T-cell (primary cell): ENCODE results near the gene RTP5. TPM values are rescaled to one million over a fixed set of nuclear protein-coding genes. Genes with fewer than 3 reads are reported as not detected.

ENCODE experiments used
- ATAC-seq, 4 experiments: fragments of 200-7000 bp in 3 of 4; fragments of 150-1000 bp in 1 of 4; cut with Tn5 transposase; replicated peaks in 1 of 4; 1 replicate in 3 of 4; 2 replicates in 1 of 4; pipeline ENCODE4 v1.10.0; 2021; ENCODE audit warnings: moderate library complexity in 3 of 4, mild to moderate bottlenecking in 2 of 4, moderate number of reproducible peaks in 1 of 4
- CTCF ChIA-PET, 2 donors: fragments of 300-600 bp; sonication (Branson Sonifier 250); formaldehyde crosslinking; loops; one replicate each; lab custom pipeline; 2022; ENCODE audit warnings: antibody characterized with exemption in 2 of 2; lab: Charles Lee
- POLR2A ChIA-PET, 2 donors: fragments of 300-600 bp; sonication (Branson Sonifier 250); formaldehyde crosslinking; loops; one replicate each; lab custom pipeline; 2022; ENCODE audit warnings: antibody characterized with exemption in 2 of 2; lab: Charles Lee
- DNase-seq, 35 experiments: peaks; one replicate each; pipeline versions ENCODE4 v3.0.0 to v3.0.0-alpha.2; 2013 to 2023
- H3K27ac ChIP-seq: one replicate; pipeline ENCODE4 v1.5.1; 2013; ENCODE audit warnings: low read length
- H3K27me3 ChIP-seq, 2 experiments: replicated peaks in 1 of 2; 1 replicate in 1 of 2; 2 replicates in 1 of 2; pipeline versions ENCODE4 v1.6.1 to v1.7.0; 2013; ENCODE audit warnings: low read length in 1 of 2, mixed read lengths in 1 of 2; ENCODE audit not compliant: control insufficient read depth in 2 of 2, insufficient read depth in 2 of 2; ENCODE audit errors: extremely low read depth in 1 of 2
- H3K36me3 ChIP-seq, 2 donors: 1 replicate in 1 of 2; 2 replicates in 1 of 2; pipeline versions ENCODE4 v1.6.1 to v1.7.0; 2013; ENCODE audit warnings: low read length in 1 of 2; ENCODE audit not compliant: control insufficient read depth in 2 of 2, insufficient read depth in 1 of 2; ENCODE audit errors: extremely low read depth in 1 of 2
- H3K4me1 ChIP-seq, 2 experiments: 1 replicate in 1 of 2; 2 replicates in 1 of 2; pipeline versions ENCODE4 v1.6.1 to v1.7.0; 2013; ENCODE audit warnings: low read length in 2 of 2, mixed read lengths in 1 of 2; ENCODE audit not compliant: insufficient read depth in 2 of 2, control insufficient read depth in 1 of 2; ENCODE audit errors: extremely low read depth in 1 of 2
- H3K4me3 ChIP-seq, 2 donors: 1 replicate in 1 of 2; 2 replicates in 1 of 2; pipeline versions ENCODE4 v1.5.1 to v1.7.0; 2013; ENCODE audit warnings: mild to moderate bottlenecking in 2 of 2, low read length in 1 of 2, moderate library complexity in 1 of 2; ENCODE audit not compliant: control insufficient read depth in 1 of 2; ENCODE audit errors: extremely low read depth in 1 of 2
- H3K9me3 ChIP-seq: 2 replicates; pipeline ENCODE4 v1.7.0; 2013
- H3K27ac Mint-ChIP-seq, 2 donors: one replicate each; pipeline ENCODE4 v1.8.0; 2020 to 2021; ENCODE audit warnings: mild to moderate bottlenecking in 2 of 2, mixed read lengths in 2 of 2
- H3K27me3 Mint-ChIP-seq, 2 donors: one replicate each; pipeline ENCODE4 v1.8.0; 2021 to 2022; ENCODE audit warnings: mixed read lengths in 2 of 2
- H3K36me3 Mint-ChIP-seq: one replicate; pipeline ENCODE4 v1.8.0; 2021; ENCODE audit warnings: mixed read lengths
- H3K4me1 Mint-ChIP-seq, 3 donors: one replicate each; pipeline ENCODE4 v1.8.0; 2020 to 2022; ENCODE audit warnings: mixed read lengths in 3 of 3, mild to moderate bottlenecking in 1 of 3
- H3K4me3 Mint-ChIP-seq, 3 donors: one replicate each; pipeline ENCODE4 v1.8.0; 2020 to 2022; ENCODE audit warnings: mild to moderate bottlenecking in 3 of 3, mixed read lengths in 3 of 3, moderate library complexity in 3 of 3
- H3K9me3 Mint-ChIP-seq, 3 donors: one replicate each; pipeline ENCODE4 v1.8.0; 2020 to 2022; ENCODE audit warnings: mixed read lengths in 3 of 3
- WGBS: methylation state at CpG from one replicate; pipeline ENCODE4 v1.1.5; 2013; ENCODE audit warnings: missing lambda C conversion rate; ENCODE audit not compliant: insufficient coverage; 5-methylcytosine and 5-hydroxymethylcytosine counted together
- total RNA-seq, 35 experiments: library from RNA in 6 of 35; stranded (reverse) in 6 of 35; fragments of 120-200 nt in 1 of 35; gene quantifications; one replicate each; pipeline versions ENCODE4 v1.2.1 to v1.2.4 and lab custom pipeline; 2013 to 2026

The RTP5 gene
- total RNA-seq, 5 donors from 2014 or later (not counting 1 experiment from before 2014, with no cell fraction given): 0.26 to 1.4 (median 1.3) TPM

GRCh38 chr2:241888641-241889040, 19.1 kb downstream of the RTP5 start:
- peaks cover 10 to 36% of the 10 kb centered on the region in 2 donors for H3K36me3 ChIP-seq
- ChIA-PET CTCF (no interaction called here), POLR2A (no interaction called here)
- peaks cover 36 to 45% (median 41%) of the 10 kb centered on the region in 3 donors for H3K4me1 Mint-ChIP-seq
- H3K27me3 ChIP-seq: no peaks in the 10 kb centered on the region
- ATAC-seq: peak in 2 of 4 experiments; percentile 30 to 48
- H3K27ac Mint-ChIP-seq: peak overlapping the region; percentile 57
- no peaks in the 10 kb centered on the region for H3K27me3 Mint-ChIP-seq
- H3K4me3 Mint-ChIP-seq: peak overlapping the region in 1 of 3 donors; percentile 38
- no peak for DNase-seq
- 45% methylated on average over 2 of the region's 6 CpGs for WGBS
- peaks cover 0 to 10% of the 10 kb centered on the region in 2 experiments for H3K4me1 ChIP-seq
- H3K9me3 Mint-ChIP-seq: peaks cover 0 to 4% (median 0%) of the 10 kb centered on the region in 3 donors
- H3K27ac ChIP-seq: no peak overlapping the region
- H3K4me3 ChIP-seq: no peak overlapping the region
- peaks cover 28% of the 10 kb centered on the region for H3K36me3 Mint-ChIP-seq
- H3K9me3 ChIP-seq: no peaks in the 10 kb centered on the region

- POLR2A ChIA-PET: no interaction called here
- Mint-ChIP-seq H3K9me3 (peaks cover 0 to 4% (median 0%) of the 10 kb centered on the region in 3 donors), H3K4me3 (no peak overlapping the region), H3K27me3 (no peaks in the 10 kb centered on the region), H3K36me3 (peaks cover 24% of the 10 kb centered on the region), H3K4me1 (peaks cover 32 to 38% (median 35%) of the 10 kb centered on the region in 3 donors), H3K27ac (no peak overlapping the region)
- DNase-seq: no peak
- Histone ChIP-seq H3K9me3 (no peaks in the 10 kb centered on the region), H3K36me3 (peaks cover 8 to 21% of the 10 kb centered on the region in 2 donors), H3K27me3 (no peaks in the 10 kb centered on the region), H3K4me3 (no peak overlapping the region), H3K27ac (no peak overlapping the region), H3K4me1 (peaks cover 0 to 11% of the 10 kb centered on the region in 2 experiments)
- ATAC-seq: no peak
- CTCF ChIA-PET: no interaction called here
- WGBS: 94% methylated on average over 21 of the region's 29 CpGs
These were observed 21.2 kb downstream of the RTP5 start for GRCh38 chr2:241890524-241891235.

- Mint-ChIP-seq H3K4me1 (peaks cover 25 to 33% (median 29%) of the 10 kb centered on the region in 3 donors), H3K4me3 (no peak overlapping the region), H3K27me3 (no peaks in the 10 kb centered on the region), H3K36me3 (peaks cover 17% of the 10 kb centered on the region), H3K9me3 (peaks cover 0 to 4% (median 0%) of the 10 kb centered on the region in 3 donors), H3K27ac (no peak overlapping the region)
- Histone ChIP-seq H3K4me1 (peaks cover 0 to 17% of the 10 kb centered on the region in 2 experiments), H3K27ac (no peak overlapping the region), H3K4me3 (no peak overlapping the region), H3K9me3 (no peaks in the 10 kb centered on the region), H3K36me3 (peaks cover 8 to 21% of the 10 kb centered on the region in 2 donors), H3K27me3 (no peaks in the 10 kb centered on the region)
- ChIA-PET CTCF (no interaction called here), POLR2A (no interaction called here)
- DNase-seq (no peak), ATAC-seq (no peak)
- 91% methylated on average over 23 of the region's 27 CpGs for WGBS
These were observed 21.9 kb downstream of the RTP5 start for GRCh38 chr2:241891315-241891987.

- peaks cover 14% of the 10 kb centered on the region for H3K36me3 Mint-ChIP-seq
- Histone ChIP-seq H3K27me3 (no peaks in the 10 kb centered on the region), H3K4me3 (no peak overlapping the region), H3K4me1 (peaks cover 0 to 13% of the 10 kb centered on the region in 2 experiments), H3K27ac (no peak overlapping the region), H3K9me3 (no peaks in the 10 kb centered on the region), H3K36me3 (peaks cover 5 to 16% of the 10 kb centered on the region in 2 donors)
- no peaks in the 10 kb centered on the region for H3K27me3 Mint-ChIP-seq
- 89% methylated on average over 3 of the region's 3 CpGs for WGBS
- H3K9me3 Mint-ChIP-seq: peaks cover 0 to 4% (median 0%) of the 10 kb centered on the region in 3 donors
- no peak for DNase-seq
- peaks cover 22 to 30% (median 26%) of the 10 kb centered on the region in 3 donors for H3K4me1 Mint-ChIP-seq
- CTCF ChIA-PET: no interaction called here
- no peak overlapping the region for H3K4me3 Mint-ChIP-seq
- no peak overlapping the region for H3K27ac Mint-ChIP-seq
- POLR2A ChIA-PET: no interaction called here
- ATAC-seq: no peak
These were observed 22.4 kb downstream of the RTP5 start for GRCh38 chr2:241891988-241892298.

GRCh38 chr2:241892299-241893137, 23.0 kb downstream of the RTP5 start:
- Histone ChIP-seq H3K27me3 (no peaks in the 10 kb centered on the region), H3K4me1 (peaks cover 0 to 11% of the 10 kb centered on the region in 2 experiments), H3K9me3 (no peaks in the 10 kb centered on the region), H3K4me3 (no peak overlapping the region), H3K27ac (no peak overlapping the region), H3K36me3 (peaks cover 2 to 11% of the 10 kb centered on the region in 2 donors)
- CTCF ChIA-PET: no interaction called here
- H3K9me3 Mint-ChIP-seq: peaks cover 0 to 4% (median 0%) of the 10 kb centered on the region in 3 donors
- H3K27ac Mint-ChIP-seq: no peak overlapping the region
- ATAC-seq (no peak), DNase-seq (peak in 1 of 35 experiments; percentile 0)
- H3K27me3 Mint-ChIP-seq: no peaks in the 10 kb centered on the region
- peaks cover 20 to 28% (median 22%) of the 10 kb centered on the region in 3 donors for H3K4me1 Mint-ChIP-seq
- POLR2A ChIA-PET: no interaction called here
- peaks cover 11% of the 10 kb centered on the region for H3K36me3 Mint-ChIP-seq
- WGBS: 93% methylated on average over 15 of the region's 22 CpGs
- H3K4me3 Mint-ChIP-seq: no peak overlapping the region

- CTCF ChIA-PET: no interaction called here
- Histone ChIP-seq H3K27me3 (no peaks in the 10 kb centered on the region), H3K36me3 (peaks cover 2 to 11% of the 10 kb centered on the region in 2 donors), H3K4me1 (peaks cover 0 to 7% of the 10 kb centered on the region in 2 experiments), H3K9me3 (no peaks in the 10 kb centered on the region), H3K4me3 (no peak overlapping the region), H3K27ac (no peak overlapping the region)
- Mint-ChIP-seq H3K9me3 (peaks cover 0 to 4% (median 0%) of the 10 kb centered on the region in 3 donors), H3K4me1 (peaks cover 13 to 24% (median 18%) of the 10 kb centered on the region in 3 donors), H3K27me3 (no peaks in the 10 kb centered on the region), H3K36me3 (peaks cover 10% of the 10 kb centered on the region), H3K27ac (no peak overlapping the region), H3K4me3 (no peak overlapping the region)
- POLR2A ChIA-PET: no interaction called here
- WGBS: 95% methylated on average over 12 of the region's 16 CpGs
- DNase-seq (no peak), ATAC-seq (no peak)
These were observed 23.7 kb downstream of the RTP5 start for GRCh38 chr2:241893265-241893664.
